ENCODE measurements around the gene DPY19L3.

DPY19L3 gene

DNA sequence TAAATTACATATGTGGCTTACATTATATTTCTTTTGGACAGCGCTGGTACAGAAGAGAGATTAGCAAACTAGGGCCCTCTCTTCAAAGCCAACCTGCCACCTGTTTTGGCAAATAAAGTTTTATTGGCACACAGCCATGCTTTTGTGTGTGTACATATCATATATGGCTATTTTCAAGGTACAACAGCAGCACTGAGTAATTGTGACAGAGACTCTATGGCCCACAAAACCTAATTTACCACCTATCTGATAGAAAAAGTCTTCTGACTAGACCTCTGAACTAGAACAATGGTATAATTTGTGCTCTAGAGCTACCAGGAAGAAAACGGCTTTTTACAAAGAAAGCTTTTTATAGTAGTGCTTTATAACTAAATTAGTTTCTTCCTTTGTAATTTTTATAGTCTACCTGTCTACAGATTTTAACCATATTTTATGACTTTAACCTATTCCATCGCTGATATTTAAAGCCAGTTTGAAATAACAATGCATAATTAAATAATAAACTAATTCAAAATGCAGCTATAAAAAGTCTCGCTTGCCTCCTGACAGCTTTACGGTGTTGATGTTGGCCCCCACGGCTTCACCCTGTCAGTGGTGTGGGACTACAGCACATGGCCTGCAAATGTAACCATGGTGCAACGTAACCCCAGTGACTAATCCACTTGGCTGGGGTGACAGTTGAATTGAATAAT is 17.7 kb upstream of the DPY19L3 start:
- DNase-seq: peak in 6 of 42 donors; percentile 20 to 58 (median 36)
- intact Hi-C loops (cut with DNase I): no loop called here

DNA sequence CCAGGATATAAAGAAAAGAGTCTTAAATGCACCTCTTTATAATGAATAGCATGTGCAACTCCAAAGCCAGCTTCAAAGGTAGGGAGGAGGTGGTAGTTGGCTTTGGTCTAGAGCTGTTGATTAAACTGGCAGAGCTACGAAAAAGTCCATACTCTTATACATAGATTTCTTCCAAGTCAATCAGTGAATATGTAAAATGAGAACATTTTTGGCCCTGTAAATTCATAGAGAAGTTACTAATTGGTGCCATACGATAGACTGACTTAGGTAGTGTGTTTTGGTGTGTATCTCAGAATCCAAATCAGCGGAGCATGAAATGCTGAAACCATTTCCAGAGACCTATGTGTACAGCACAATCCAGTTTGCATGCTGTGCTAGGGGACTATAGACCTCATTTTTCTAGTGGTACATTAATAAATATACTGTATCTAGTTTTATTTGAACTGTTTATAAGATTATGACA is 17.1 kb upstream of the DPY19L3 start:
- no peak for DNase-seq

DNA sequence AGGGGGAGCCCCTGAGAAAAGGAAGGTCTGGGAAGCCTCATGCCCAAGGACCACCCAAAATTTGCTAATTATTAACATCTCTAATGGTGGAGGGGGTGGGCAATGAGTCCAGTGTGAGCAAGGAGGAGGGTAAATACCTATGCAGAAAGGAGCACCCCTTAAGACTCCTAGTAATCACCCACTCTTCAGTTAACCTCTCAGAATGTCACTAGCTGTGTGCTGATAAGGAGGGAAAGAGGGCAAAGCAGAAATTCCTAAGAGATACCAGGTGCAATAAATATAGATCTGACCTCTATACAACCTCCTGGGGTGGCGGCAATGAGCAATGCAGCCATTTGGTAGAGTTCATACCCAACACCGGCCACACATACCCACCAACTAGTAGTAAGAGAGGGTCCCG is 12.7 kb upstream of the DPY19L3 start:
- no peak for DNase-seq
- intact Hi-C loops (cut with DNase I): no loop called here

More for the DNA sequence above, 17.1 kb upstream of the DPY19L3 start:
- intact Hi-C loops (cut with DNase I): no loop called here

DNA sequence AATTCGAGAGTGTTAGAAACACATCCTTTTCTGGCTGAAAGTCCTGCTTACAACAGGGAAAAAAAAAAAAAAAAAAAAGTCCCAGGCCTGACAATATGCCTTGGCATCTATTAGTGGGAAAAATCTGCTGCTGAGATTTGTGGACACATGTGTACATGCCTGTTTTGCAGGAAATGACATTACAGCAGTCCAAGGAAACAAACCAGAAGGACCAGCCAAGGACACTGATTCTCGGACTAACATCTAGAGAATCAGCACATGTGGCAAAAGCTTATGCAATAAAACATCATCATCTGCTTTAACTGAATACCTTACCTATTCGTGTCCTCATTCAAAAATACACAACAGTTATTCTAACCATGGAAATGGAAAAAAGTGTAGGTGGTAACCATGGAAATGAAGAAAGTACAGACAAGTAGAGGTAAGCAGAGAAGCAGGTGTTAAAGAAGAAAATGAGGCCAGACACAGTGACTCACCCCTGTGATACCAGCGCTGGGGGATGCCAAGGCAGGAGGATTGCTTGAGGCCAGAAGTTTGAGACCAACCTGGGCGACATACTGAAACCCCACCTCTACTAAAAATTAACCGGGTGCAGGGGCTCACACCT is 9.4 kb upstream of the DPY19L3 start:
- intact Hi-C loops (cut with DNase I): no loop called here
- peak in 30 of 42 donors; percentile 17 to 79 (median 46) for DNase-seq

DNA sequence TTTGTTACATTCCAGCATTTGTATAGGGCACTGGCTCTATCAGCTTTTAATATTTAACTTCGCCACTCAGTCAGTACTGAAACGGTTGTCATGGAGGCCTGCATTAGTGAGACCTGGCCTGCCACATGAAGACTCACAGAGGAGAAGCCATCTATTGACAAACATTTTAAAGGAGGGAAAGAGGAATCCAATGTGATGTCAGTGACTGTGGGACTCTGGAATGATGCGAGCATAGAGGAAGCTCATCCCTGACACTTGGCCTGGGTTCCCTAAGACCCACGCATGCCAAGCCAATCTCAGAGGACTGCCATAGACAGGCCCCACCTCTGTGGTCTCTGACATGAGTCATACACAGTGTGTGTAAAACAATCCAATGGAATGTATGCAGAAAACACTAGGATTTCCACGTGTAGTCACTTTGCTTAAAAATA is 7.9 kb upstream of the DPY19L3 start:
- intact Hi-C loops (cut with DNase I): no loop called here

DNA sequence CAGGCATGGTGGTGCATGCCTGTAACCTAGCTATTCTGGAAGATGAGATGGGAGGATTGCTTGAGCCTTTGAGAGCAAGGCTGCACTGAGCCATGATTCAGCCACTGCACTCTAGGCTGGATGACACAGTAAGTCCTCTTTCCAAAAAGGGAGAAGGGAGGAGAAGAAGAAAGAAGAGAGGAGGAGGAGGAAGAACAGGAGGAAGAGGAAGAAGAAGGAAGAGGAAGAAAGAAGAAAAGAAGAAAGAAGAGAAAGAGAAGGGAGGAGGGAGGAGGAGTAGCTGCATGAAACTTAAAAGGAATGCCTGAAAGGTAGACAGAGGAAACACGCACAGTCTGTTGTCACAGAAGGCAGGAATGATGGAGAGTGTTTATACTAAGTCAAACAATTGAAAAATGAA is 3.6 kb upstream of the DPY19L3 start:
- DNase-seq: no peak
- intact Hi-C loops (cut with DNase I): no loop called here

More for the DNA sequence above, 7.9 kb upstream of the DPY19L3 start:
- DNase-seq: no peak

DNA sequence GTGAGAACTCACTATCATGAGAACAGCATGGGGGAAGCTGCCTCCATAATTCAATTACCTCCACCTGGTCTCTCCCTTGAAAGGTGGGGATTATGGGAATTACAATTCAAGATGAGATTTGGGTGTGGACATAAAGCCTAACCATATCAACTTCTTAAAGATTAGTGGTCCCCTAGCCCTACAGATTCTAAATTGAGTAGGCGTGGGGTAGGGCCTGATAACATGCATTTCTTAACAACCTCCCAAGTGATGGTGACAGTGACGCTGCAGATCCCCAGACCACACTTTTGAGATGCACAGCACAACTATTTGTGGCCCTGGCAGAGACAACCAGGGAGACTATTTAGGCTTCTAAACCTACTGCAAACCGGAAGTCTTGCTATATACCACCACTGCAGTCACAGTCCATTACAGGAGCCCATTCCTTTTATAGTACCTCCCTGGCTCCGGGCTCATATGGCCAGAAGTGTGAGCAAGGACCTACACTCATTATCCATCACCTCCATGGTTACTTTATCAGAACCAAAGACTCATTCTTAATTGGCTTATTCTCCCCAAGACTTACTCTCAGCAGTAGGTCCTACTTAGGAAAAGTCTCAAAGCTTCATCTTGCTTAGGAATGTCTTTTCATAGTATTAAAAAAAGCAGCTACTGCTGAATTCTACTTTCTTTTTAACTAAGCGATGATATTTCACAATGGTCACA is 2.1 kb upstream of the DPY19L3 start:
- intact Hi-C loops (cut with DNase I): no loop called here

DNA sequence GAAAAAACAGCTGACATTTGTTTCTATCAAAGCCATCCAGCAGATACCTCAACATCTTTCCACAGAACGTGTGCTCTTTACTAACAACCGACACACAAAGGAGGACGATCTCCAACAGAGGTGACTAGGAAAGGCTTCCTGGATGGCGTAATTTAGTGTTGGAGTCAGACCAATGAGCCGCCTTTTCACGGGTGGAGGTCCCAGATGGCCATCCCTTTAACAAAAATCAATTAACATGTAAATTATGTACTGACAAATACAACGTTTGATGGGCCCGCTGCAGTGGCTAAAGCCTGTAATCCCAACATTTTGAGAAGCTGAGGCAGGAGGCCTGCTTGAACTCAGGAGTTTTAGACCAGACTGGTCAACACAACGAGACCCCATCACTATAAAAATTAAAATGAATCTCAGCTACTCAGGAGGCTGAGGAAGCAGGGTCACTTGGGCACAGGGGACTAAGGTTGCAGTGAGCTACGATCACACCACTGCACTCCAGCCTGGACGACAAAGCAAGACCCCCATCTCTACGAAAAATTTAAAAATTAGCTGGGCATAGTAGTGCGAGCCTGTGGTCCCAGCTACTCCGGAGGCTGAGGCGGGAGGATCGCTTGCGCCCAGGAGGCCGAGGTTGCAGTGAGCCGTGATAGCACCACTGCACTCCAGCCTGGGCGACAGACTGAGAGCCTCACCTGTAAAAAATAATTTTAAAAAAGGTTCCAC is 1.2 kb upstream of the DPY19L3 start:
- DNase-seq: peak in 3 of 42 donors; percentile 11 to 37 (median 26)
- intact Hi-C loops (cut with DNase I): loop anchor here (2.0 kb wide), 1 partner anchor 60 kb away; the partner anchor contains the start of gene ZNF507

More for the DNA sequence above, 2.1 kb upstream of the DPY19L3 start:
- DNase-seq: no peak

DNA sequence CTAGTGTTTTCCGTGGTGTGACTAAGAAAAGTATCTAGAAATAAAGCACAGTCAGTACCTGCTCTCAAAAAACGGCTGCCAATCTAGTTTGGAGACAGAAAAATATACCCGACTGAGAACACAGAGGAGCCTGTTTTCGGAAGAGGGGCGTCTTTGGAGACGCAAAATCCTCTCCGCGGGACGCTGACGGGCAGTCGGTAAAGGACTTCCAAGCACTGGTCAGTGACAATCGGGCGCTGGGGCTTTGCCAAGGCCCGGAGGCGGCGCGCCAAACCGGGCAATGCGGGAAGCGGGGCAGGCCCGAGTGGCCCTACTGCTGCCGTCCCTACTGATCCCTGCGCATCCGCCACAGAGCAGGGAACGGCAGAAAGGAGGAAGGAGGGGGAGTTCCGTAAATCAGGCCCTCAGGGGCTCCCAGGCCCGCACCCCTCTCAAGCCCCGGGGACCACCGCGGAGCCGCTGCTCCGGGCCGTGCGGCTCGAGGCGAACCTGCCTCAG is 588 bp upstream of the DPY19L3 start:
- intact Hi-C loops (cut with DNase I): loop anchor here (2.0 kb wide), 1 partner anchor 60 kb away; the partner anchor contains the start of gene ZNF507
- peak in 40 of 42 donors; percentile 40 to 86 (median 67) for DNase-seq

DNA sequence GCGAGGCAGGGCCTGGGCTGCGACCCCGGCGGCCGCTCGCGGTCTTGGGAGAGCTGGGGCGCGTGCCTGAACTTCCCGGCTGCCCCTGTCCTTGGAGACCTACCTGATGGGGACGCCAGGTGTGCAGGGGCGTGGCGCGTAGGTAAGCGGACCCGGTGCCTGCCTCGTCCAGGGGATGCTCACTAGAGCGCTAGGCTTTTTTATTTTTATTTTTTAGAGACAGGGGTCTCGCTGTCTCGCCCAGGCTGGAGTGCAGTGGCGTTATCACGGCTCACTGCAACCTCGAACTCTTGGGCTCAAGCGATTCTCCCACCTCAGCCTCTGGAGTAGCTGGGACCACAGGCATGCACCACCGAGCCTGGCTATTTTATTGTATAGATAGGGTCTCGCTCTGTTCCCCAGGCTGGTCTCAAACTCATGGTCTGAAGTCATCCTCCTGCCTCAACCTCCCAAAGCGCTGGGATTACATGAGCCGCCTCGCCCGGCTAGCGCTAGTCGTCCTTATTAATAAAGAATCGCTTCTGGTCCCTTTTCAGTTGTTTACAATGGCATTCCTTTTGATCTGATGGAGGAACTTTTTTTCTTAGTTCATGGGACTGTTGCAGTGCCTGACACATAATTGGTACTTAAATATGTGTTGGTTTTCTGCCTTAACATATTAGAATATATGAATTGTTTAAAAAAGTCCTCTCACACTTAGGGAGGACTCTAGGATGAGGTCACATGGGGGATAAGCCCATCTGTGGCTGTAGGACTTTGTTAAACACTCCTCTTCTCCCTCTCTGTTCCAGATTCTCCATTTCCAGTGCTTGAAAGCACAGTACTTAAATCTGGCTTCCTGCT is 812 bp downstream of the DPY19L3 start:
- peak in 3 of 42 donors; percentile 10 to 45 (median 19) for DNase-seq
- intact Hi-C loops (cut with DNase I): no loop called here

DNA sequence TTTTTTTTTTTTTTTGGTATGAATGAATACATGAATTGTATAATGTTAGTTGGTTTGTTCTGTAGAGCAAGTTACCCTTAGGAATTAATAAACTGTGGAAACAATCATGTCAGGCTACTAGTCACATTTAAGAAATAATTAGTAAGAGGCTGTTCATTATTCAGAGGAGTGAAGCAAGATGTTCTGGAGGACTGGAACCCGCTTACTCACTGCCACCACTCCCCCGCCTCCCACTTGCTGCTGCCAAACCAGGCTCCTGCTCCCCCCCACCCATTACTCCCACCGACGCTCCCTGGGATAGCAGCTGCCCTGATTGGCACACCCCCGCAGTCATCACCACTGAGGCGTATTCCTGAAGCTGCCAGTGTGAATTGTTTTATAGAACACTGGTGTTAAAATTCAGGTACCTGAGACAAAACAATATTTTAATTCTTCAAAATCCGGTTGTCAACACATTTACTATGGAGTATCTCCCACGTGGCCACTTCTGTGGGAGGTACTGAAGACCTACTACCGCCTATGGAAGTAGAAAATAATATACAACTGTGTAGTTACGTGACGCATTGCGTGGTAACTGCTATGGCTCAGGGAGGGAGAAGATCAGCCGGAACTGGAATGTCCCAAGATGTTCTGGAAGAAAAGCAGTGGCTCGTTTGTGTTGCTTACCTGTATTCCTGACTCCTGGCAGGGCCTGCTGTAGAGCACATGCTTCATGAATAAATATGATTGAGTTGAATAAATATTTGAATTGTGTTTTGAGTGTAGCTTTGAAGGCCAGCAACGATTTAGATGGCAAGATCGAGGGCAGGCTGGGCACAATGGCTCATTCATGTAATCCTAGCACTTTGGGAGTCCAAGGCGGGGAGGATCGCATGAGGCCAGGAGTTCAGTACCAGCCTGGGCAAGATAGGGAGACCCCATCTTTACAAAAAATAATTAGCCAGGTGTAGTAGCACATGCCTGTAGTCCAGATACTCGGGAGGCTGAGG is 1.7 kb downstream of the DPY19L3 start:
- intact Hi-C loops (cut with DNase I): no loop called here
- peak; percentile 54 to 96 (median 82) for DNase-seq

DNA sequence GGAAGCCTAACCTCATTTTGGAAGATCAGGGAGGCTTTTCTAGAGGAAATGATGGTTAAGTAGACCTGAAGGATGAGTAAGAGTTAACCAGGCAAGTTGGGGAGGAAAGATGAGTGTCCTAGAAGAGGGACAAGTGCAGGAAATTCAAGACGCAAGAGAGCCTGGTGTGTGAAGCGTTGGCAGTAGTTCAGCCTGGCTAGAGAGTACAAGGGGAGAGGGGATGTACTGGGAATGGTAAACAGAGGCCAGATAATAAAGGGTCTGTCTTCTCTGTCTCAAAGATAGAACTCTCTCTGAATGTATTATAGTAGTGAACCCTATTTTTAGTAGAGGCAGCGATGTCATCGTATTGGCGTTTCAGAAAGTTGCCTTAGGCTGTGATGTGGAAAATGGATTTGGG is 9.7 kb downstream of the DPY19L3 start:
- peak in 4 of 42 donors; percentile 22 to 54 (median 24) for DNase-seq
- intact Hi-C loops (cut with DNase I): no loop called here

DNA sequence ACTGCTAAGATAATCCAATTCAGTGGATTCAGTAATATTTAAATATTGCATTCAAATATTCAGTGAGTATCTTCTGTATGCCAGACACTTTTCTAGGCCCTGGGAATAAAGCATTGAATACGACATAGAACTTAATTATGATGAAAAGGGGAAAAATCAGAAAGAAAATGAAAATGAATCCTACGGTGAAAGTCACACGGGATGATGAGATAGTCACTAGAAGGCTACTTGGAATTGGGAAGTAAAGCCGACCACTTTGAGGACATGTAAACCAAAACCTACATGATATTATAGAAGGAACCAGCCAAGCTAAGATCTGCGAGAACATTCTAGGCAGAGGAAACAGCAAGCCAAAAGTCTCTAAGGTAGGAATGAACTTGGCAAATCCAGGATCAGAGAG is 10.1 kb downstream of the DPY19L3 start:
- intact Hi-C loops (cut with DNase I): no loop called here
- no peak for DNase-seq

DNA sequence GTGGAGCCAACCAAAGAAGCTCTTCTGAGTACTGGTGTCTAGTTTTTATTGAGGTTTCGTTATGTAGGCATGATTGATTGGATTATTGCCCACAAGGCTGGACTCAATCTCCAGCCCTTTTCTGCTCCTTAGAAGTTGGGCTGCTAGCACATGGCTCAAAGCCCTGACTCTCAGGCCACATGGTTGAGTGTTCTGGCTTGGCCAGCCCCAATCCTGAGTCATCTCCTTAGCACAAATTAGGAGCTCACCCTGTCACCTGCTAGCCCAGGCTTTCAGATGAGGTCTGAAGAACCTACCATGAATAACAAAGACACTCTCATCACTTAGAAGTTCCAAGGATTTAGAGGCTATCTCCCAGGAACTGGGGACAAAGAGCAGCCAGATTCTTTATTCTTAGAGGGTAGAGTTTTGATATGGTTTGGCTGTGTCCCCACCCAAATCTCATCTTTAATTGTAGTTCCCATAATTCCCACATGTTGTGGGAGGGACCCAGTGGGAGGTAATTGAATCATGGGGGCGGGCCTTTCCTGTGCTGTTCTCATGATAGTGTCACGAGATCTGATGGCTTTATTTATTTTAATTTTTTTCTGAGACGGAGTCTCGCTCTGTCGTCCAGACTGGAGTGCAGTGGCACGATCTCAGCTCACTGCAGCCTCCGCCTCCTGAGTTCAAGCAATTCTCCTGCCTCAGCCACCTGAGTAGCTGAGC is 11.3 kb downstream of the DPY19L3 start:
- intact Hi-C loops (cut with DNase I): no loop called here
- DNase-seq: peak in 9 of 42 donors; percentile 16 to 78 (median 32)

DNA sequence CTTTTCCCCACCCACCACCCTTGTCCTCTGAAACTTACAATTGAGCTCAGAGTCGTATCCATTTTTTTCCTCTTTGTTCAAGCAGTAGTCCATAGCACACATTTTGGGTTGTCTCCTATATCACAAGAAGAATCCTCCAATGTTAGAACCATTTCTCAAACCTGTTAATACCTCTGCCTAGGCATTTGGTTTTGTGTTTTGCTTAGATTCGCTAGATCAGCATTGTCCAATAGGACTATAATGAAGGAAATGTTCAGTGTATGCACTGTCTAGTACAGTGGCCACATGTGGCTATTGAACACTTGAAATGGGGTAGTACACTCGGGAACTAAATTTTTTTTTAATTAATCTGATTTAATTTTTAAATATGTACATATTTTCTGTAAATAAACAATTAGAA is 12.6 kb downstream of the DPY19L3 start:
- no peak for DNase-seq
- intact Hi-C loops (cut with DNase I): no loop called here

Measured in head of caudate nucleus (tissue), 42 donors.